Measurements from ENCODE around the gene COL11A2.
A peak's percentile ranks its signal among the peaks of the same experiment; 100 is the strongest.

The COL11A2 gene

GRCh38 chr6:33206027-33206863, 14.0 kb upstream of the COL11A2 start:
- DNase-seq, result no peak

- DNase-seq, result no peak
These were observed 13.1 kb upstream of the COL11A2 start for GRCh38 chr6:33205191-33206026.

GRCh38 chr6:33204415-33205190, 12.3 kb upstream of the COL11A2 start, which contains the start of gene HSD17B8:
Gene HSD17B8 (plus strand): TSS chr6:33204655. CDS start chr6:33204669, 14 bp downstream.
- peak; percentile 86 for DNase-seq

- DNase-seq, result no peak
These were observed 11.8 kb upstream of the COL11A2 start for GRCh38 chr6:33204165-33204414.

GRCh38 chr6:33203443-33204164, 11.3 kb upstream of the COL11A2 start:
- no peak for DNase-seq

GRCh38 chr6:33202799-33203198, 10.5 kb upstream of the COL11A2 start:
- DNase-seq, result no peak

GRCh38 chr6:33201935-33202334, 9.7 kb upstream of the COL11A2 start:
- DNase-seq, result no peak

- no peak for DNase-seq
These were observed 8.9 kb upstream of the COL11A2 start for GRCh38 chr6:33201147-33201545.

- DNase-seq, result peak; percentile 99
These were observed 8.2 kb upstream of the COL11A2 start, which contains the start of the genes RXRB and SLC39A7 for GRCh38 chr6:33200219-33201146. Gene RXRB (minus strand): TSS chr6:33200665. CDS start chr6:33200476, 189 bp downstream. Gene SLC39A7 (plus strand): TSS chr6:33200867. CDS start chr6:33201246, 379 bp downstream.

- peak; percentile 69 for DNase-seq
These were observed 7.5 kb upstream of the COL11A2 start for GRCh38 chr6:33199687-33200218.

- no peak for DNase-seq
These were observed 6.7 kb upstream of the COL11A2 start for GRCh38 chr6:33198853-33199436.

- DNase-seq, result no peak
These were observed 6.0 kb upstream of the COL11A2 start for GRCh38 chr6:33198159-33198852.

GRCh38 chr6:33197431-33198048, 5.3 kb upstream of the COL11A2 start:
- no peak for DNase-seq

GRCh38 chr6:33195304-33196165, 3.3 kb upstream of the COL11A2 start:
- DNase-seq, result no peak

GRCh38 chr6:33194431-33194979, 2.2 kb upstream of the COL11A2 start:
- DNase-seq, result no peak

GRCh38 chr6:33193619-33194018, 1.4 kb upstream of the COL11A2 start:
- no peak for DNase-seq

- no peak for DNase-seq
These were observed 670 bp upstream of the COL11A2 start for GRCh38 chr6:33192671-33193602.

Measured in effector CD8-positive, alpha-beta T cell (primary cell).